ENCODE data around the gene UGGT1. TPM values are rescaled to one million over a fixed set of nuclear protein-coding genes. Genes with fewer than 3 reads are reported as not detected.

UGGT1 gene
- polyA plus RNA-seq, 2 of the 4 experiments (the other 2 are of a cell fraction) = 24.2 to 56.4 TPM

GRCh38 chr2:128091726-128092080, 703 bp downstream of the UGGT1 start:
- FAIRE-seq (no peak), DNase-seq (ENCODE audit: low read depth in 1 of 2, low spot score in 1 of 2) (no peak), ATAC-seq (no peak)
- ChIA-PET POLR2A (interaction anchor here (1.0 to 1.9 kb wide), 7 partner anchors 9 to 63 kb away, joined by 3 to 8 read pairs (median 7); partner anchors contain the start of gene SAP130), CTCF (interaction anchor here (1.4 to 2.4 kb wide), 2 partner anchors 10 to 29 kb away, joined by 3 to 18 read pairs; no protein-coding TSS in a partner anchor)
- WGBS (ENCODE audit: missing lambda C conversion rate) = 10% methylated on average over 9 of the region's 9 CpGs
- Histone ChIP-seq H3K4me1 (peaks cover 13% of the 10 kb centered on the region; the same call in 2 of the 3 replicates), H3K4me2 (peak overlapping the region; percentile 78), H3K27ac (peak overlapping the region; percentile 77 to 90), H3K9me3 (no peaks in the 10 kb centered on the region), H3K4me3 (peak overlapping the region; percentile 63)
- no peak for TF ChIP-seq USF2 (IDR thresholded peaks at IDR 0.05)
- no peak for TF ChIP-seq ZSCAN20 (CRISPR knock-in tag; IDR thresholded peaks at IDR 0.05)
- no peak for TF ChIP-seq CEBPB (IDR thresholded peaks at IDR 0.05)
- no peak for TF ChIP-seq PBX3 (IDR thresholded peaks at IDR 0.05)
- no peak for TF ChIP-seq MAFK (IDR thresholded peaks at IDR 0.05; ENCODE audit: partially characterized antibody)
- no peak for TF ChIP-seq TFCP2L1 (CRISPR knock-in tag; IDR thresholded peaks at IDR 0.05)

GRCh38 chr2:128092656-128093055, 1.7 kb downstream of the UGGT1 start:
- ChIA-PET POLR2A (interaction anchor here (1.0 kb wide), 1 partner anchor 12 kb away, joined by 3 read pairs; no protein-coding TSS in a partner anchor), CTCF (interaction anchor here (0.6 to 2.4 kb wide), 2 partner anchors 14 to 30 kb away, joined by 5 to 18 read pairs; no protein-coding TSS in a partner anchor)
- no peak for TF ChIP-seq HOXB13 (CRISPR knock-in tag; IDR thresholded peaks at IDR 0.05; ENCODE audit: low read depth)
- TF ChIP-seq HOXB5 (CRISPR knock-in tag; IDR thresholded peaks at IDR 0.05) = no peak
- TF ChIP-seq SMC3 (IDR thresholded peaks at IDR 0.05) = no peak
- TF ChIP-seq ZNF302 (CRISPR knock-in tag; IDR thresholded peaks at IDR 0.05) = no peak
- TF ChIP-seq GATA3 (IDR thresholded peaks at IDR 0.05; ENCODE audit: borderline replicate concordance) = no peak
- TF ChIP-seq KDM1A (IDR thresholded peaks at IDR 0.05; ENCODE audit: low read depth) = no peak
- TF ChIP-seq BHLHE40 (IDR thresholded peaks at IDR 0.05; ENCODE audit: low read depth, low read length) = no peak
- no peak for TF ChIP-seq HES2 (IDR thresholded peaks at IDR 0.05)
- no peak for TF ChIP-seq FOSL2 (IDR thresholded peaks at IDR 0.05)
- TF ChIP-seq FOSL2 (CRISPR knock-in tag; IDR thresholded peaks at IDR 0.05) = no peak
- no peak for TF ChIP-seq MAFK (IDR thresholded peaks at IDR 0.05; ENCODE audit: partially characterized antibody)
- no peak for TF ChIP-seq TP53 (CRISPR knock-in tag; IDR thresholded peaks at IDR 0.05)
- no peak for TF ChIP-seq EHF (CRISPR knock-in tag; IDR thresholded peaks at IDR 0.05)
- no peak for TF ChIP-seq KDM5A (IDR thresholded peaks at IDR 0.05)
- FAIRE-seq = no peak
- Histone ChIP-seq H3K27ac (no peak overlapping the region), H3K4me1 (peaks cover 13% of the 10 kb centered on the region; the same call in 2 of the 3 replicates), H3K4me2 (peak overlapping the region; percentile 78), H3K4me3 (no peak overlapping the region; the same call in 2 of the 3 replicates), H3K9me3 (no peaks in the 10 kb centered on the region)
- ATAC-seq = no peak
- no peak for DNase-seq (ENCODE audit: low read depth in 1 of 2, low spot score in 1 of 2)
- WGBS (ENCODE audit: missing lambda C conversion rate) = 91% methylated on average over 3 of the region's 3 CpGs

- ChIA-PET POLR2A (no interaction called here), CTCF (interaction anchor here (1.5 to 1.6 kb wide), 2 partner anchors 30 to 71 kb away, joined by 3 to 5 read pairs; no protein-coding TSS in a partner anchor)
- no peak for TF ChIP-seq KDM1A (IDR thresholded peaks at IDR 0.05; ENCODE audit: low read depth)
- no peak for TF ChIP-seq ZFP36 (IDR thresholded peaks at IDR 0.05; ENCODE audit: borderline replicate concordance, partially characterized antibody)
- TF ChIP-seq PBX3 (IDR thresholded peaks at IDR 0.05) = no peak
- Histone ChIP-seq H3K27ac (no peak overlapping the region), H3K9me3 (no peaks in the 10 kb centered on the region), H3K4me2 (no peak overlapping the region), H3K4me3 (no peak overlapping the region), H3K4me1 (peaks cover 13% of the 10 kb centered on the region; the same call in 2 of the 3 replicates)
- DNase-seq (ENCODE audit: low read depth in 1 of 2, low spot score in 1 of 2) (no peak), ATAC-seq (no peak), FAIRE-seq (no peak)
- 83% methylated on average over 5 of the region's 5 CpGs for WGBS (ENCODE audit: missing lambda C conversion rate)
These were observed 2.8 kb downstream of the UGGT1 start for GRCh38 chr2:128093762-128094161.

Data from A549 (cell line).